ENCODE data around the gene ZC3H10.
A peak's percentile ranks its signal among the peaks of the same experiment; 100 is the strongest.
"Not testable (repeated sequence)": the region's sequence is repeated elsewhere in the genome, so short reads cannot be mapped to it uniquely, and the experiment has no call there.

ZC3H10 gene

GRCh38 chr12:56153678-56154065 is 35.6 kb downstream of the ZC3H10 start:
- no peak for DNase-seq (ENCODE audit: low read depth)
- no peak overlapping the region for H3K4me3 ChIP-seq (ENCODE audit: low read depth, low read length)
- no peak for TF ChIP-seq CTCF (IDR thresholded peaks at IDR 0.05; ENCODE audit: low read depth, low read length)
- TF ChIP-seq POLR2A (IDR thresholded peaks at IDR 0.05; ENCODE audit: extremely low read depth, insufficient read length): no peak
- TF ChIP-seq MYC (IDR thresholded peaks at IDR 0.05; ENCODE audit: low read depth, low read length): no peak
- no peak for TF ChIP-seq MAX (IDR thresholded peaks at IDR 0.05; ENCODE audit: low read depth, low read length)

GRCh38 chr12:56154246-56154771 is 36.2 kb downstream of the ZC3H10 start:
- TF ChIP-seq POLR2A (IDR thresholded peaks at IDR 0.05; ENCODE audit: extremely low read depth, insufficient read length) (no peak), MYC (IDR thresholded peaks at IDR 0.05; ENCODE audit: low read depth, low read length) (no peak), CTCF (IDR thresholded peaks at IDR 0.05; ENCODE audit: low read depth, low read length) (no peak), MAX (IDR thresholded peaks at IDR 0.05; ENCODE audit: low read depth, low read length) (no peak)
- DNase-seq (ENCODE audit: low read depth): no peak
- H3K4me3 ChIP-seq (ENCODE audit: low read depth, low read length): no peak overlapping the region

GRCh38 chr12:56154818-56155217 is 36.8 kb downstream of the ZC3H10 start:
- DNase-seq (ENCODE audit: low read depth): no peak
- no peak overlapping the region for H3K4me3 ChIP-seq (ENCODE audit: low read depth, low read length)
- TF ChIP-seq MYC (IDR thresholded peaks at IDR 0.05; ENCODE audit: low read depth, low read length) (no peak), MAX (IDR thresholded peaks at IDR 0.05; ENCODE audit: low read depth, low read length) (no peak), POLR2A (IDR thresholded peaks at IDR 0.05; ENCODE audit: extremely low read depth, insufficient read length) (no peak), CTCF (IDR thresholded peaks at IDR 0.05; ENCODE audit: low read depth, low read length) (no peak)

GRCh38 chr12:56155256-56155845 is 37.3 kb downstream of the ZC3H10 start:
- H3K4me3 ChIP-seq (ENCODE audit: low read depth, low read length): no peak overlapping the region
- no peak for DNase-seq (ENCODE audit: low read depth)
- TF ChIP-seq CTCF (IDR thresholded peaks at IDR 0.05; ENCODE audit: low read depth, low read length) (no peak), MAX (IDR thresholded peaks at IDR 0.05; ENCODE audit: low read depth, low read length) (no peak), MYC (IDR thresholded peaks at IDR 0.05; ENCODE audit: low read depth, low read length) (no peak)

- not testable (repeated sequence) for H3K4me3 ChIP-seq (ENCODE audit: low read depth, low read length); DNase-seq (ENCODE audit: low read depth)
Measured at GRCh38 chr12:56156464-56157200, 38.6 kb downstream of the ZC3H10 start.

- peak; percentile 87 for DNase-seq (ENCODE audit: low read depth)
- peak; percentile 47; the same call in 1 of the 2 replicates for TF ChIP-seq MAX (IDR thresholded peaks at IDR 0.05; ENCODE audit: low read depth, low read length)
- peak; percentile 42 for TF ChIP-seq CTCF (IDR thresholded peaks at IDR 0.05; ENCODE audit: low read depth, low read length)
- peak; percentile 14 for TF ChIP-seq POLR2A (IDR thresholded peaks at IDR 0.05; ENCODE audit: extremely low read depth, insufficient read length)
- TF ChIP-seq MYC (IDR thresholded peaks at IDR 0.05; ENCODE audit: low read depth, low read length): peak; percentile 39; the same call in 1 of the 2 replicates
- peak overlapping the region; percentile 55 for H3K4me3 ChIP-seq (ENCODE audit: low read depth, low read length)
Measured at GRCh38 chr12:56157201-56158028, 39.3 kb downstream of the ZC3H10 start.

All from NB4 (cell line).